Prostate gland (tissue), 2 donors: ENCODE results near the gene TBCE.

Experiments used
- POLR2AphosphoS5 ChIP-seq: sonication (generic); formaldehyde crosslinking; IDR thresholded peaks from one replicate; pipeline ENCODE4 v1.6.1; 2017; ENCODE audit warnings: antibody characterized with exemption
- TF ChIP-seq, protein P1 (sequence below), 4 experiments: fragments of 200-600 bp in 2 of 4; fragments of 450-650 bp in 2 of 4; sonication (generic) in 2 of 4; IDR thresholded peaks; 1 replicate in 3 of 4; 2 replicates in 1 of 4; pipeline ENCODE4 v1.5.1; 2016 to 2019; ENCODE audit warnings: antibody characterized with exemption in 4 of 4, mild to moderate bottlenecking in 2 of 4, moderate library complexity in 2 of 4

DNA sequence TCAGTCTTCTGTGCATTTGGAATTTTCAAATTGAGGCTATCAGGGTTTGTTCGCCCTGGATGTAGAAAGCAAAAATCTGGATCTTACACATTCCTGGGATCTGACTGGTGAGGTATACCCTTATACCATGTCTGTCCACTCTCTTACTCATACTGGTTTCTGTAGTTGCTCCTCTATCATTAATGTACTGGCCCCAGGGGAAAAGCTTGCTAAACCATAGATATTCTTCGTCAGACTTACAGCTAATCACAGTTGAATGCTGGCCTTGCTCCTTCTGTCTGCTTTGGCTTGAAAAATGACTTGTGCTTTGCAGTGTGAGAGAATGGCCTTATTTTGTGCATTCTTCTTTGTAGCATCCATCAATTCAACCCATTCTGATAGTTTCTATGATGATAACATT, 30.5 kb downstream of the TBCE start:
- TF ChIP-seq, protein P1, sequence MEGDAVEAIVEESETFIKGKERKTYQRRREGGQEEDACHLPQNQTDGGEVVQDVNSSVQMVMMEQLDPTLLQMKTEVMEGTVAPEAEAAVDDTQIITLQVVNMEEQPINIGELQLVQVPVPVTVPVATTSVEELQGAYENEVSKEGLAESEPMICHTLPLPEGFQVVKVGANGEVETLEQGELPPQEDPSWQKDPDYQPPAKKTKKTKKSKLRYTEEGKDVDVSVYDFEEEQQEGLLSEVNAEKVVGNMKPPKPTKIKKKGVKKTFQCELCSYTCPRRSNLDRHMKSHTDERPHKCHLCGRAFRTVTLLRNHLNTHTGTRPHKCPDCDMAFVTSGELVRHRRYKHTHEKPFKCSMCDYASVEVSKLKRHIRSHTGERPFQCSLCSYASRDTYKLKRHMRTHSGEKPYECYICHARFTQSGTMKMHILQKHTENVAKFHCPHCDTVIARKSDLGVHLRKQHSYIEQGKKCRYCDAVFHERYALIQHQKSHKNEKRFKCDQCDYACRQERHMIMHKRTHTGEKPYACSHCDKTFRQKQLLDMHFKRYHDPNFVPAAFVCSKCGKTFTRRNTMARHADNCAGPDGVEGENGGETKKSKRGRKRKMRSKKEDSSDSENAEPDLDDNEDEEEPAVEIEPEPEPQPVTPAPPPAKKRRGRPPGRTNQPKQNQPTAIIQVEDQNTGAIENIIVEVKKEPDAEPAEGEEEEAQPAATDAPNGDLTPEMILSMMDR (IDR thresholded peaks at IDR 0.05): no peak
- no peak for TF ChIP-seq POLR2AphosphoS5
